Uterus (tissue), 4 donors: ENCODE measurements around the gene UQCRC2. TPM values are rescaled to one million over a fixed set of nuclear protein-coding genes. Genes with fewer than 3 reads are reported as not detected.
A peak's percentile ranks its signal among the peaks of the same experiment; 100 is the strongest.

Experiments used
- DNase-seq, 2 donors: peaks; one replicate each; pipeline ENCODE4 v3.0.0-alpha.2; 2019 to 2020
- H3K27ac ChIP-seq, 2 donors: fragments of 200-600 bp; sonication (generic); 1 replicate in 1 of 2; 2 replicates in 1 of 2; pipeline ENCODE4 v1.5.1; 2016 to 2018
- H3K27me3 ChIP-seq, 2 donors: fragments of 200-600 bp; sonication (generic); one replicate each; pipeline ENCODE4 v1.5.1; 2018 to 2019; ENCODE audit warnings: control low read depth in 1 of 2
- H3K36me3 ChIP-seq, 2 donors: fragments of 200-600 bp; sonication (generic); one replicate each; pipeline ENCODE4 v1.5.1; 2019; ENCODE audit warnings: control low read depth in 1 of 2
- H3K4me1 ChIP-seq, 2 donors: fragments of 200-600 bp; sonication (generic); one replicate each; pipeline ENCODE4 v1.5.1; 2018 to 2019; ENCODE audit warnings: control low read depth in 1 of 2
- H3K4me3 ChIP-seq, 2 donors: fragments of 200-600 bp; sonication (generic); 1 replicate in 1 of 2; 2 replicates in 1 of 2; pipeline ENCODE4 v1.5.1; 2018 to 2019; ENCODE audit warnings: mild to moderate bottlenecking in 1 of 2
- H3K9me3 ChIP-seq, 2 donors: fragments of 200-600 bp; sonication (generic); one replicate each; pipeline ENCODE4 v1.5.1; 2019; ENCODE audit warnings: control low read depth in 1 of 2
- POLR2A ChIP-seq, 2 donors: fragments of 450-650 bp; IDR thresholded peaks; one replicate each; pipeline ENCODE4 v1.6.1; 2016; ENCODE audit warnings: antibody characterized with exemption in 2 of 2, mild to moderate bottlenecking in 1 of 2, moderate library complexity in 1 of 2
- intact Hi-C: fragments of 100-400 bp; cut with DNase I; formaldehyde crosslinking; loops from one replicate; pipeline ENCODE4 v1.15.1; 2023; ENCODE audit warnings: low total_unique reads
- total RNA-seq, 4 donors: library from RNA; depleted of rRNA in 3 of 4; stranded (reverse); fragments of >200 nt in 3 of 4; gene quantifications; one replicate each; pipeline versions ENCODE4 v1.1.0 to v1.2.4, GENCODE V29; 2014 to 2023
- TF ChIP-seq, protein P1 (sequence below), 4 experiments: fragments of 200-600 bp in 2 of 4; fragments of 450-650 bp in 2 of 4; sonication (generic) in 2 of 4; IDR thresholded peaks; one replicate each; pipeline ENCODE4 v1.5.1; 2016 to 2019; ENCODE audit warnings: antibody characterized with exemption in 4 of 4, mild to moderate bottlenecking in 2 of 4, moderate library complexity in 1 of 4
- donor health status: DM: yes; HTN: yes; CAD: no.

UQCRC2 gene
- total RNA-seq, 4 donors from 2014 or later, result 66.8 to 230 (median 152) TPM

DNA sequence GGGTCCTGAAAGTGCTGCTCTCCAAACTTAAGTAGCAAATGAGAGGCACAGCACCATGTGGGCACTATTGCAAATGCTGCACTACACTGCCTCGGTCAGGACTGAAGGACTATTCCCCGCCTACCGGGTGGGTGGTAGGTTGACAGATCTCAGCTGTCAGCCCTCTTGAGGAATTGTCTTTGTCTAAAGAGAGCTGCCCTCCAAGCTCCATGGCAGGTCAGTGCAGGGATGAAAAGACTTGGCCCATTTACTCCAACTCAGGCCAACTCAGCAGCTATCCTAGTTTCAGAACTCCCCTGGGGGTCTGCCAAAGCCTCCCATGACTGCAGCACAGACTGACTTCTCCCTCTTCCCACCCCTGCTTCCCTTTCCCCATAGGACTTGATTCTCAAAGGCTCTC is 51.2 kb downstream of the UQCRC2 start:
- no peak for TF ChIP-seq POLR2A (IDR thresholded peaks at IDR 0.05)
- TF ChIP-seq, protein P1, sequence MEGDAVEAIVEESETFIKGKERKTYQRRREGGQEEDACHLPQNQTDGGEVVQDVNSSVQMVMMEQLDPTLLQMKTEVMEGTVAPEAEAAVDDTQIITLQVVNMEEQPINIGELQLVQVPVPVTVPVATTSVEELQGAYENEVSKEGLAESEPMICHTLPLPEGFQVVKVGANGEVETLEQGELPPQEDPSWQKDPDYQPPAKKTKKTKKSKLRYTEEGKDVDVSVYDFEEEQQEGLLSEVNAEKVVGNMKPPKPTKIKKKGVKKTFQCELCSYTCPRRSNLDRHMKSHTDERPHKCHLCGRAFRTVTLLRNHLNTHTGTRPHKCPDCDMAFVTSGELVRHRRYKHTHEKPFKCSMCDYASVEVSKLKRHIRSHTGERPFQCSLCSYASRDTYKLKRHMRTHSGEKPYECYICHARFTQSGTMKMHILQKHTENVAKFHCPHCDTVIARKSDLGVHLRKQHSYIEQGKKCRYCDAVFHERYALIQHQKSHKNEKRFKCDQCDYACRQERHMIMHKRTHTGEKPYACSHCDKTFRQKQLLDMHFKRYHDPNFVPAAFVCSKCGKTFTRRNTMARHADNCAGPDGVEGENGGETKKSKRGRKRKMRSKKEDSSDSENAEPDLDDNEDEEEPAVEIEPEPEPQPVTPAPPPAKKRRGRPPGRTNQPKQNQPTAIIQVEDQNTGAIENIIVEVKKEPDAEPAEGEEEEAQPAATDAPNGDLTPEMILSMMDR (IDR thresholded peaks at IDR 0.05), result no peak
- intact Hi-C loops, result loop anchor here (5.0 kb wide), 1 partner anchor 73 kb away; no protein-coding TSS in a partner anchor
- no peaks in the 10 kb centered on the region for H3K27me3 ChIP-seq
- no peaks in the 10 kb centered on the region for H3K9me3 ChIP-seq
- H3K4me1 ChIP-seq, result peaks cover 0 to 10% of the 10 kb centered on the region in 2 donors
- H3K27ac ChIP-seq, result no peak overlapping the region
- no peak overlapping the region for H3K4me3 ChIP-seq
- H3K36me3 ChIP-seq, result no peaks in the 10 kb centered on the region
- DNase-seq, result no peak

DNA sequence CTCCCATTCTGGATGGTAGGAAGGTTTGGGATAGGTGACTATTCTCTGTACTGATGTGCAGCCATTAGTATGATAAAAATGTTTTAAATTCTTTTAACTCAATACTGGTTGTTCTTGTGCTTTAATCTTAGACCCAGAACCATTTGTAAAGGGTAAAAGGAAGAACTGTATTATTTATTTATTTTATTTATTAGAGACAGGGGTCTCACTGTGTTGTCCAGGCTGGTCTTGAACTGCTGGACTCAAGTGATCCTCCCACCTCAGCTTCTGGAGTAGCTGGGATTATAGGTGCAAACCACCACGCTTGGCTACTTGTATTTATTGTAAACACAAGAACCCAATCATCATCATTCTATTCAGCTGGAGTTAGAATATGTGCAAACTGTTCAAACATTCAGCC is 52.6 kb downstream of the UQCRC2 start:
- no peak for TF ChIP-seq POLR2A (IDR thresholded peaks at IDR 0.05)
- intact Hi-C loops, result no loop called here
- H3K27me3 ChIP-seq, result no peaks in the 10 kb centered on the region
- peaks cover 0 to 11% of the 10 kb centered on the region in 2 donors for H3K4me1 ChIP-seq
- no peaks in the 10 kb centered on the region for H3K36me3 ChIP-seq
- DNase-seq, result no peak
- H3K27ac ChIP-seq, result no peak overlapping the region
- H3K4me3 ChIP-seq, result no peak overlapping the region
- no peaks in the 10 kb centered on the region for H3K9me3 ChIP-seq

DNA sequence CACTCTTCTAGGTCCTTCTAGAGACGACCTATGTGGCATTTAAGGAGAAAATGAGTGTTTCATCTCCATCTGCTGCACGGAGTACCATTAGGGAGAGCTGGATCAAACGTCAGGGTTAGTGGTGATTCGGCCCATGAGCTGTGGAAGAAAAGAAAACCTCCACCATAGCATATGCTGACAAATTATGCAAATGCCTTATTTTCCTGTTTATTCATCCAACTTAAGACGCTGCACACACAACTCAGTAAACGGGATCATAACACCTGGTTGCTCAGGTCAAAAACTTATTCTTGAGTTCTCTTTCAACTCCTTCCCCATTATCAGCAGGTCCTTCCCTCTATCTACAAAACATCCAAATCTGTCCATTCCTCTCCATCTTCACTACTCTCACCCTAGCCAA is 53.5 kb downstream of the UQCRC2 start:
- no peak overlapping the region for H3K27ac ChIP-seq
- intact Hi-C loops, result no loop called here

DNA sequence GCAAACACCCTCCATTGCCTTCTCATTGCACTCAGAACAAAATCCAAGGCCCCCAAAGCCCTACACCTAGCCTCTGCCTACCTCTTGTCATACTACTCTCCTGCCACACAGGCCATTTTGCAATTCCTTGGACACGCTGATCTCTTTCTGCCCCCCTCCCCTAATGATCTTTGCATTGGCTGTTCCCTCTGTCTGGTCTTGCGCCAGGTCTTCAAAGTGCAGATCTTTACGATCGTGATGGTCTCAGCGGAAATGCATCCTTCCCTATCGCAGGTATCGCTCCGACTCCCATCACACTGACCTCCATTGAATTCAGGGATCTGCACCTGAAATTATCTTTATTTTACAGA is 54.0 kb downstream of the UQCRC2 start:
- Histone ChIP-seq H3K4me3 (peak overlapping the region; percentile 97 to 99), H3K27ac (peak overlapping the region; percentile 88 to 90), H3K4me1 (peaks cover 0 to 8% of the 10 kb centered on the region in 2 donors), H3K9me3 (no peaks in the 10 kb centered on the region), H3K36me3 (no peaks in the 10 kb centered on the region), H3K27me3 (no peaks in the 10 kb centered on the region)
- no peak for DNase-seq
- TF ChIP-seq POLR2A (IDR thresholded peaks at IDR 0.05), result no peak
- TF ChIP-seq, protein P1 (IDR thresholded peaks at IDR 0.05), result no peak
- intact Hi-C loops, result no loop called here

More for the DNA sequence above, 53.5 kb downstream of the UQCRC2 start:
- Histone ChIP-seq H3K4me3 (no peak overlapping the region), H3K27me3 (no peaks in the 10 kb centered on the region), H3K36me3 (no peaks in the 10 kb centered on the region), H3K4me1 (peaks cover 0 to 8% of the 10 kb centered on the region in 2 donors), H3K9me3 (no peaks in the 10 kb centered on the region)
- no peak for TF ChIP-seq POLR2A (IDR thresholded peaks at IDR 0.05)
- TF ChIP-seq, protein P1 (IDR thresholded peaks at IDR 0.05), result no peak
- DNase-seq, result no peak

DNA sequence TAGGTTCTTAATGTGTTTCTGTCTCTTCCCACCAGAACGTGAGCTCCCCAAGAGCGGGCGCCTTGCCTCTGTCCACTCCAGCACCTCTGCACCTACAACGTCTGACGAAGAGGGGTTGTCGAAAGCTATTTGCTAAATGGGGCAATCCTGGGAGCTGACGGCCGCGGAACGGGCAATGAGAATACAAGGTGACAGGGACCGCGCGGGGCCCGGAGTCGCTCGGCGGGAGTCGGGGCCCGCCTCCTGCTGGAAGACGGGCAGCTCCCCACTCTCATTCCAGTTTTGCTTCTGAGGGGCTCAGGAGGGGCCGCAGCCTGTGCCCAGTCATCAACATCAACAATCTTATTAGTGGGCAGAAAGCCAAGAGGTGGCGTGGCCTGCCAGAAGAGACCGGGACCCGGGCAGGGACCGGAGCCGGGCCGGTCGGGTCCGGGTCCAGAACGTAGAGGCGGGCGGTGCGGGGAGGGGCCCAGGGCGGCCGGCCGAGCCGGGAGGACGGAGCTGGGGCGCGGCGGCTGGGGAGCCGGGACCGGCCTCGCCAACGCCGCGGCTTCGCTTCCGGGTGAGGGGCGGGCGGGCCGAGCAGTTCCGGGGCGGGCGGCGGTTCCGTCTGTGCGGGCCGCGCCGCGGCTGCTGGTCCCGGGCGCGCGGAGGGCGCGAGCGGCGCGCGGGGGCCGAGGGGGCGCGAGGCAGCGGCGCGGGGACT is 54.5 kb downstream of the UQCRC2 start, which contains the start of gene MOSMO:
Gene MOSMO (plus strand): TSS at position 603 of the 706 bp plus-strand sequence. CDS start 191 bp downstream, outside the sequence.
- intact Hi-C loops, result no loop called here
- Histone ChIP-seq H3K27ac (peak within 1 kb of the TSS; percentile 88 to 90), H3K9me3 (no peaks in the 10 kb centered on the region), H3K4me3 (peak within 1 kb of the TSS; percentile 97 to 99), H3K4me1 (peaks cover 0 to 8% of the 10 kb centered on the region in 2 donors), H3K27me3 (no peaks in the 10 kb centered on the region), H3K36me3 (no peaks in the 10 kb centered on the region)
- peak; percentile 59 to 75 for DNase-seq
- TF ChIP-seq POLR2A (IDR thresholded peaks at IDR 0.05), result peak in 1 of 2 donors; percentile 62
- TF ChIP-seq, protein P1 (IDR thresholded peaks at IDR 0.05), result peak in 1 of 4 experiments; percentile 15
